ENCODE data around the gene HSF2.

The HSF2 gene, protein sequence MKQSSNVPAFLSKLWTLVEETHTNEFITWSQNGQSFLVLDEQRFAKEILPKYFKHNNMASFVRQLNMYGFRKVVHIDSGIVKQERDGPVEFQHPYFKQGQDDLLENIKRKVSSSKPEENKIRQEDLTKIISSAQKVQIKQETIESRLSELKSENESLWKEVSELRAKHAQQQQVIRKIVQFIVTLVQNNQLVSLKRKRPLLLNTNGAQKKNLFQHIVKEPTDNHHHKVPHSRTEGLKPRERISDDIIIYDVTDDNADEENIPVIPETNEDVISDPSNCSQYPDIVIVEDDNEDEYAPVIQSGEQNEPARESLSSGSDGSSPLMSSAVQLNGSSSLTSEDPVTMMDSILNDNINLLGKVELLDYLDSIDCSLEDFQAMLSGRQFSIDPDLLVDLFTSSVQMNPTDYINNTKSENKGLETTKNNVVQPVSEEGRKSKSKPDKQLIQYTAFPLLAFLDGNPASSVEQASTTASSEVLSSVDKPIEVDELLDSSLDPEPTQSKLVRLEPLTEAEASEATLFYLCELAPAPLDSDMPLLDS

GRCh38 chr6:122399348-122400120 lies at the start of gene HSF2:
Gene HSF2 (plus strand): TSS chr6:122399652. CDS start chr6:122399738, 86 bp downstream.
- in situ Hi-C loops (cut with MboI; ENCODE audit: low sequenced_read_pairs), result no loop called here

DNA sequence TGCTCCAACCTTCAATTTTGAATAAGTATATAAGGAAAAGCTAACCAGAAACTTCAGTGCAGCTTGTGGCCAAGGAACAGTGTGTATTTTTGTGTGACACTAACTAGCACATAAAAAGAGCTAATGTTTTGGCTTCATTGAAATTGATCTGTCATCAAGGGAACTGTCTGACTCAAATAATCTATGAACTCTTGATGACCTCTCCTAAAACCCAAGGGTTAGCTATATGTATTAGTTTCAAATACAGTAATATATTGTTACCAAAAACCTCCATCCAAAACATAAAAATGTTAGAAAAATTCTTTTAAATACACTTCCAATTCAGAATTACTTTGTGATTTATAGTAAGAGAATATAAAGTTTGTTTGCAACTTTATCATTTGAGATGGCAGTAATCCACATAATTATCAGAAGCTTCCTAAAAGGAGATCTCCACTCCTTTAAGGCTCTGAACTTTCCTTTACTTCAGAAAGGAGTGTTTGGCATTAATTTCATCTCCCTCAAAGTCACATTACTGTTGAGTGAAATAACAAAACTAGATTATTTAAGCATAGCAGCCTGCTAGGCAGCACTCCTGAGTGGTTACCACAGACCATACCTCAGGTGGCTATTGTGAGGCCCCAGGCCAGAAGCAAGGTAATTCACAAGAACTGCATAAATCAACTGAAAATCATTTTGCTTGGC lies 46.3 kb upstream of the HSF2 start:
- in situ Hi-C loops (cut with MboI; ENCODE audit: low sequenced_read_pairs), result no loop called here

GRCh38 chr6:122360809-122361208 lies 38.6 kb upstream of the HSF2 start:
- in situ Hi-C loops (cut with MboI; ENCODE audit: low sequenced_read_pairs), result no loop called here

DNA sequence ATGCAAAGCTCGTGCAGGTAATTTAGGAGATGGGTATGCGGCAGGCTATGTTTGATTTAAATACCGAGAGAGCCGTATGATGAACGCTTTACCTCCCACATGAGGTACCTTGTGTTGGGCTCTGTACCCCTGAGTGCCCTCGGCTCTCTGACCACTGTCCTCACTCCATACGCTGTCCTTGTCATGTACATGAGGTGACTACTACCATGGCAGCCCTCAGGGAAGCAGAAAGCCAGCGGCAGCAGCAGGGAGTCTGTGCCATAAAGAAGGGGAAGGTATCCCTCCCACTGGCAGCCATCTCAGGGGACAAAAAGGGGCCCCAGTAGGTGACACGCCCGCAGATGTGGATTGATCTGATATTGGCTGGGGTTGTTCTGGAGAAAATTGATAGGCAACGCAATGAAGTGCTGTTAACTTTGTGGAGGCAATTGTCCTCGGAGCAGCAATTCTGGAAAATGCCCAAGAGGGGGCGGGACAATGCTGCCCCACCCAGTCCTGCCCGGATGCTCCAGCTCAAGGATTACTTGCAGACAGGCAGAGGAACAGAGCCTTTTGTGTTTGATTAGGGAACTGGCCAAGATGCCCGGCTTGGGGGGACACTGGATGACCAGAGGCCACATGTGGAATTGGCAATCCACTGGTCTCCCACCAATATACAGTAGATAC lies 38.0 kb upstream of the HSF2 start:
- in situ Hi-C loops (cut with MboI; ENCODE audit: low sequenced_read_pairs), result no loop called here

DNA sequence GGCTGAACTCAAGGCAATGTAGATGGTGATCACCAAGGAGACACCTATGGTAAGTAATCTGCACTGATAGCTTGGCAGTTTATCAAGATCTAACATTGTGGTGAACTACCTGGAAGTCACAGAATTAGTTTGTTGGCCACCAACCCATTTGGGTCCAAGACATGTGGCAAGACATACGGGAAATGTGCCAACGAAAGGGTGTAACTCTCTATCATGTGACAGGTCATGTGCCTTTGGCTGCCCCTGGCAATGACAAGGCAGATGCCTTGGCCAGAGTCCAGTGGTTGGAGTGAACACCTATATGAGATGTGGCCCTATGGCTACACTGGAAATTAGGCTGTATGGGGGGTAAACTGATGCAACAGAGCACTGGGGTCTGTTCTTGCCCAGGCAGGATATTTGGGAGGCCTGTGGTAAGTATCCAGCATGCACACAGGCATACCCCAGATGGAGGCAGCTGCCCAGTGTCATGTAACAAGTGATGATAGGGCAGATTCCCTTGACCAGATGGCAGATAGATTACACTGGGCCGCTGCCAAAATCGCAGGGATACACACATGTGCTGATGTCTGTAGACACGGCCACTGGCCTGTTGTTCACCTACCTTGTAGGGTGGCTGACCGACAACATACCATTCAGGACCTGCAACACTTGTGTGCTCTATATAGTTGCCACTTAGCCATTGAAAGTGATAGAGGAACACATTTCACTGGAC lies 35.5 kb upstream of the HSF2 start:
- in situ Hi-C loops (cut with MboI; ENCODE audit: low sequenced_read_pairs), result no loop called here

DNA sequence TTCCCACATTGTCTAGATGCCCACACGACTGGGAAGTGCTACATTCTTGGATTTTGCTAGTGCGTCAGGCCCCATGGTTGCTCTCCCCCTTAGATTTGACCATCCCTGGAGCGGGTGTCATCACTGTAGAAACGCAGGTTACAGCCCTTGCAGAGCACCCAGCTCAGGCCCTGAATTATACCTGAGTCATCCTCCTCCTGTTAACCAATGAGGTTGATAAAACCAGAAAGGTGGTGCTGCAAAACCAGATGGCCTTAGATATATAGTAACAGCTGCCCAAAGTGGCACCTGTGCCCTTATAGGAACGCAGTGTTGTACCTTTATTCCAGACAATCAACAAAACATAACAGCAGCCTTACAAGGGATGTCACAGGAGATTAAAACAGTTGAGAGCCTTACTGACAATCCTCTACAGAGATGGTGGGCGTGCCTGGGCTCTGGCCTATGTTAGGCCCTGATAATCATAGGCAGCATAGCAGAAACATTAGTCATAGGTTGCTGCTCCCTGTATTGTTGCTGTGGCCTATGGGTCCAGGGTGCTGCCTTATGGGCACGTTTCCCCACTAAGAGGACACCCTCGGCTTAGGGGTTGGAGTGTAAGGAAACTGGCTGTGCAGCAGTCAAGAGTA lies 33.6 kb upstream of the HSF2 start:
- in situ Hi-C loops (cut with MboI; ENCODE audit: low sequenced_read_pairs), result no loop called here

GRCh38 chr6:122367171-122367570 lies 32.3 kb upstream of the HSF2 start:
- in situ Hi-C loops (cut with MboI; ENCODE audit: low sequenced_read_pairs), result no loop called here

DNA sequence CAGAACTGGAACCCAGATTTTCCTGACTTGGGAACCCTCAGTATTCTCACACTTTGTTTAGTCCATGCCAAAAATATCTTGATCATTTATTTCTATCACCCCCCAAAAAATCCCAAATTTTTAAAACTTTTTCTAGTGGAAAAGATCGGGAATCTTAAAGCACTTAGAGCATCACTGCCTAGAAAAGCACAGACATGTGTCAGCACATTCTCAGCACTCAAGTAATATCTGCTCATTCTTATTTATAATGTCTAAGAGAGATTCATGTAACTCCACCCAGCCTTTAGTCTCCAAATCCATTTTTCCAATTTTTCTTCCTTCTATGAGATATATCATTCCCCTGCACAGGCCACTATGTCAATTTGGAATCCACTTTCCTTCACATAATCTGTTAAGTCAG lies 29.9 kb upstream of the HSF2 start:
- in situ Hi-C loops (cut with MboI; ENCODE audit: low sequenced_read_pairs), result no loop called here

DNA sequence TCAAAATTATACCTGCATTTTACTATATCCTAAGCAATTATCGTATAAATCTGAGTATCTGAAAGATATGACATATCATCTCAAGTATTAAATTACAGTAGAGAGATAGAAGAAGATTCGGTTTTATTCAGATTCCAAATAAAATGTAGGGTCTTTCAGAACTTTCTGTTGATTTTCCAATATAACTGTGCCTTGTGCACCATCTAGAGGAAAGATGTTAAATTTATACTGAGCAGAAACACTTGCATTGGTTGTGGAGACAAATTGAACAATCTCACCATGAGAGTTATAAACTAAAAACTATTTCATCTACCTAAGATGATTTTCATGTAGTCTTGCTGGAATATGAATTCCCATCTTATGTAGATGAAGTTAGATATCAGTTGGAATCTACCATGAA lies 26.8 kb upstream of the HSF2 start:
- in situ Hi-C loops (cut with MboI; ENCODE audit: low sequenced_read_pairs), result no loop called here

- in situ Hi-C loops (cut with MboI; ENCODE audit: low sequenced_read_pairs), result no loop called here
Observed at GRCh38 chr6:122374307-122374706, 25.1 kb upstream of the HSF2 start.

DNA sequence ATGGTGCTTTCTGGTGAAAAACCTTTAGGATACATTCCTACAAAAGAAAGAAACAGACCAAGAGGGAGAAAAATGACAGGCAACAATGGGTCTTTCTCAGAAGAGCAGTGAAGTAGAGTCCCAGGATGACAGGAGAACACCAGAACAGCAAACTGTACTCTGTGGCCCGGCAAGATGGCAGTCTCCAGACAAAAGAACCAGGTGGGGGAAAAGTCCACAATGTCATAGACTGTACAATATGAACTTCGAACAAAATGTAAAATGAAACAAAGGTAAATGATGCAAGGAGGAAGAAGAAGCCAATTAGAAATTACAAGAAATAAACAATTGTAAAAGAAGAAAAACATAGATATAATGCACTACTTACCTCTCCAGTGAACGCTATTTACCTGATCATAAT lies 23.2 kb upstream of the HSF2 start:
- in situ Hi-C loops (cut with MboI; ENCODE audit: low sequenced_read_pairs), result no loop called here

DNA sequence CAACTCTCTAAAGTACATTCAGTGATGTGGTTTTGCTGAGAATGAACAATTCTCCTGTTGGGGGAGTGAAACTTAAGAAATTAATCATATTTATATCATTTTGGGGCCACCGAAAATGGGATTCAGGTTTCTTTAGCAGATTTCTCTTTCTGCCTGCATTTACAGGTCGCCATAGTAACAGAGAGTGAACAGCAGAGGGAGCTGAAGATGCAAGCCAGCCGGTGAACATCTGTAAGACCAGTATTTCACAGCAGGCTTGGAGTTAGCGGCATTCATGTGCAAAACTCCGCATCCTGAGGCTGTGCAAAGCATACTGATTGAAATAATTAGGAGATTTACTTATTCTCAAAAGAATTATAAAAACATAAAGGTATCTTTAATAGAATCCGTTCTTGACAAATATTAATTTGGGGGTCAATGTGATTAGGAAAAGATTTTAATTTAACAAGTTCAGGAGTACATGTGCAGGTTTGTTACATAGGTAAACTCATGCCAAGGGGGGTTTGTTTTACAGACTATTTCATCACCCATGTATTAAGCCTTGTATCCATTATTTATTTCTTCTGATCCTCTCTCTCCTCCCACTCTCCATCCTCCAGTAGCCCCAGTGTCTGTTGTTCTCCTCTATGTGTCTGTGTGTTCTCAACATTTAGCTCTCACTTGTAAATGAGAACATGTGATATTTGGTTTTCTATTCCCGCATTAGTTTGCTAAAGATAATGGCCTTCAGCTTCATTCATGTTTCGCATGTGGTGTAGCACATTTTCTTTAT lies 17.8 kb upstream of the HSF2 start:
- in situ Hi-C loops (cut with MboI; ENCODE audit: low sequenced_read_pairs), result no loop called here

GRCh38 chr6:122385857-122386612 lies 13.4 kb upstream of the HSF2 start:
- in situ Hi-C loops (cut with MboI; ENCODE audit: low sequenced_read_pairs), result no loop called here

DNA sequence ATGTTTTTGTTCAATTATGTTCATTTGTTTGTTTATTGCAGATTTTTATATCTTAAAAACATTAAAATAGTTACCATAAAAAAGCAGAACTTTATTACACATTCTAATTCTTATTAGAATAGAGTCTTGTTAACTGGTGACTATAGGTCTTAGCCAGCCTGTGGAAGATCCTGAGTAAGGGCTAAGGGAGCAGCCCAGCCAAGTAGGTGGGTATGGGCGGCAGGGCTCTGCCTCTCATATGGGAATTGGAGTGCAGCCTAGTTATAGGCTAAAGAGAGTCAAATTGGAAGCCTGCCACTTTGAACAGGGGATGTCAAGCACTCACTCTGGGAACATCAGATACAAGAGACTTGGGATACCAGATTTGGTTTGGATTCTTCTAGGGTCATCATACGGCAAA lies 10.5 kb upstream of the HSF2 start:
- in situ Hi-C loops (cut with MboI; ENCODE audit: low sequenced_read_pairs), result no loop called here

DNA sequence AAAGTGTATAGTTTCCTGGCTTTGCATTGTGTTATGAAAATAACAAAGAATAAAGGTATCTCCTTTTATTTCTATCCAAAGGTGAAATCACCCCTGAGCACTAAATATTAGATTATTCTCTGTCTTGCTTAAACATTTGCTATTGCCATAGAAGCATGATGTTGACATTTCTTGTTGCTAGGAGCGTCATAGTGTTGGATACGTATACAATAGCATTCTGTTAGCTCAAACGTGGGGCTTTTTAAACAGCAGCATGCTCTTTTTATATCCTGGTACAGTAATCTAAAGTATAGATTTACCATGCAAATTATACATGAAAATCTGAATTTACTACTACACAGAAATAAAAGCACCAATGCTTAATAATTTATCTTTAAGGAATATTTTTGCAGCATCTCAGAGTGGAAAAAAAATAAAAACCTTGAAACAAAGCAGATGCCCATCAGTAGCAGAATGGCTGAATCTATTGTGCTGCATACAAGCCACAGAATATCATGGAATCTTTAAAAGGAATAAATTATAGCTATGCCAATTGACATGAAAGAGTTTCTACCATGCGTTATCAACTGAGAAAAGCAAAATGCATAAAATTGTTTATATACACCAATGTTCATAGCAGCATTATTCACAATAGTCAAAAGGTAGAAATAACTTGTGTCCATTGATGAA lies 9.6 kb upstream of the HSF2 start:
- in situ Hi-C loops (cut with MboI; ENCODE audit: low sequenced_read_pairs), result no loop called here

DNA sequence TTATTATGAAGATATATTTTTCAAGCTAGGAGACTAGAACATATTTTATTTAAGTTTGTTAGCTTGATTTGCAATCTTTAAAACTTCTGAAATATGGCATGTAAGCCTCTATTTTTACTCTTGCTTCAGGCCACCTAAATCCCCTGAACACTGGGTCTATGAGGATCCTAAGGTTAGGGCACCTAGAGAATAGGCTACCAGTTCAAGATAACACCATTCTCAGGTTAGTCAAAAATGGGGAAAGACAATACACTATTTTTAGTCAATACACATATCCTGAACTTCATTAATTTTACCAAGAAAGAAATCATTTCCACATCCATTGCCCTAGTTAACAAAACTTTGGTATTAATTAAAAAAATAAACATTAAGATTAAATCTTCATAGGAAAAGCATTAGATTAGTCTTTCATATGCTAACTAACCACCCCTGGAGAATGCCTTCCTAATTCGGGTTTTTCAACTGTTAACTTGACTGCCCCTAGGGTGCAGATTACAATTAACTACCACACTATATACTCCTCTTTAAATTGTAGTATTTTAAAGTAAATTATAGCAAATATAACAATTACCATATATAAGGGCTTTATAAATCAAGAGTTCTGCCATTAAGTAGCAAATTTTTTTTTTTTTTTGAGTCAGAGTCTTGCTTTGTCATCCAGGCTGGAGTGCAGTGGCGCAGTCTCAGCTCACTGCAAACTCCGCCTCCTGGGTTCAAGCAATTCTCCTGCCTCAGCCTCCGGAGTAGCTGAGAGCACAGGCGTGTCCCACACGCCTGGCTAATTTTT lies 6.7 kb upstream of the HSF2 start:
- in situ Hi-C loops (cut with MboI; ENCODE audit: low sequenced_read_pairs), result no loop called here

- in situ Hi-C loops (cut with MboI; ENCODE audit: low sequenced_read_pairs), result no loop called here
Observed at GRCh38 chr6:122393351-122393896, 6.0 kb upstream of the HSF2 start.

Data from HL-60/S4 treated with phorbol 12-myristate 13-acetate at 8.2 ng/mL for 4 days and 3 days (cell line).